Fibroblast of skin of right biceps (primary cell): ENCODE data around the gene THSD7B.
"Not testable (repeated sequence)": the region's sequence is repeated elsewhere in the genome, so short reads cannot be mapped to it uniquely, and the experiment has no call there.

Experiments
- DNase-seq: peaks from one replicate; pipeline ENCODE4 v3.0.0-alpha.2; 2013

Gene THSD7B

DNA sequence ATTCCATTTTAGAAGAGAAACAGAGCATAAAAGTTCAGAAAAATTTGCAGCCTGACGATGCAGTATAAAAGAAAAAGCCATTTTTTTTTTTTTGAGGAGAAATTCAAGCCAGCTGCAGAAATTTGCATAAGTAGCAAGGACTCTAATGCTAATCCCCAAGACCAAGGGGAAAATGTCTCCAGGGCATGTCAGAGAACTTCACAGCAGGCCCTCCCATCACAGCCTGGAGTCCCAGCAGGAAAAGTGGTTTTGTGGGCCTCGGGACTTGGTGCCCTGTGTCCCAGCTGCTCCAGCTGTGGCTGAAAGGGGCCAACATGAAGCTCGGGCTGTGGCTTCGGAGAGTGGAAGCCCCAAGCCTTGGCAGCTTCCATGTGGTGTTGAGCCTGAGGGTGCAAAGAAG is 873.6 kb downstream of the THSD7B start:
- DNase-seq = no peak

DNA sequence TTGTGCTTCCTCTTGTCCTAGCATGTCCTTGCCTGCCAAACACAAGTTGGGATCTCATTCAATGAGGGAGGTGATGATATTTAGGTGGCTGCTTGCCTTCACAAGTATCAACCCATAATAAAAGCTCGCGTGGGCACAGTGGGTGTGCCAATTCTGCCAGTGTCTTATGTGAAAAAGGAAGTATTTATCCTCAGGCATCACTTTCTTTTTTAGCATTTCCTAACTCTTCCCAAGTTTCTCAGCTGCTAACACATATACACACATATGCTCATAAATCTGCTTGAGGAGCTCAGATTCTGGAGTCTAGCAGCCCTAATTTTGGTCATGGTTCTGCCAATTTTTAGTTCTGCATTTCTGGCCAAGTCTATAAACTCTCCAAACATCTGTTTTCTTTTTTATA is 879.4 kb downstream of the THSD7B start:
- DNase-seq = no peak

DNA sequence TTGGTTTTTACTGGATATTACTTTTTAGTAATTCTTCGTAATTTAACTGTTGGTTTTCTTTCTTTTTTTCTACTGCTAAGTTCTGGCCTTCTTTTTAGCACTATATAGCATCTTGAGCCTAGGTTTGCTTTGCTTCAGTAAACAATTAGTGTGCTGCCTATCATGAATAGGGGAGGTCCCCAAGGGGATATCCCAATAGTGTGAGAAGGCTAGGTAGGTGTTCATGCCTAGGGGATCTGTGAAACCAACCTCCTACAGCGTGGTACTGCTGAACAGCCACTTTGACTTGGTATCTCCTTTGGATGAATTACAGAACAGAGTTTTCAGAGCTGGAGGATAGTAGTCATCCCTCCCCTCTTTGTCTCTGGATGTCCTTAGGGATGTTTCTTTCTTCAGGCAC is 888.7 kb downstream of the THSD7B start:
- DNase-seq = no peak

DNA sequence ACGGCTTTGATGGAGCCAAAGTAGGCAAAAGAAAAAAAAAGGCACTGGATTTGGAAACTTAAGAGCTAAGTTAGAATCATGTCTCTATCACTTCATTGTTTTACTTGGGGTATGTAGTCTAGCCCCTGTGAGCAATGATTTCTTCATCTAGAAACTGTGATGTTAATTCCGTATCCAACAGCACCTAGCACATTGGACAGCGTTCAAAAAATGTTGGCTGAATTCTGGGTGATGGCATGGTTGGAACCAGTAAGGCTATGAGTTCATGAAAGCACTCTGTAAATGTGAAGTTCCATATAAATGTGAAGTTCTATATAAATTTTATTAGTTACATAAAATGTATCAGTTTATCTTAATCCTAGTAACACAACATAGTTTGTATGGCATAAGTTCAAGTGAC is 890.5 kb downstream of the THSD7B start:
- DNase-seq = no peak

DNA sequence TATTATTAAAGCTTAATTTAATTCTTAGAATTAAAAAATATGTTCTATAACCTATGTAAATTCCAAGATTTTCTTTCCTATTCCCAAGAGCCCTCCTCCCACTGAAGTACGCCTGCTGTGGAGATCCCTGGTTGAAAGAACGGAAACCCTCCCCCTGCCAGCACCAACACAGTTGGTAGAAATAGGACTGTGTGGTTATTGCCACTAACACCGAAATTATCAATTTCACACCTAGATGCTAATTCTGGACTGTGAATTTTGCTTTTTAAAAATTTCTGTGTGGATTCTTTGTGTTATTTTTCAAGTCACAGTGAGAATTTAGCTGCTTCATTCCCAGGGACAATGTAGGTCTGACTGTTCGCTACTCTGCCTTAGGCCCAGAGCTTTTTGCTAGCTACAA is 893.1 kb downstream of the THSD7B start:
- no peak for DNase-seq

DNA sequence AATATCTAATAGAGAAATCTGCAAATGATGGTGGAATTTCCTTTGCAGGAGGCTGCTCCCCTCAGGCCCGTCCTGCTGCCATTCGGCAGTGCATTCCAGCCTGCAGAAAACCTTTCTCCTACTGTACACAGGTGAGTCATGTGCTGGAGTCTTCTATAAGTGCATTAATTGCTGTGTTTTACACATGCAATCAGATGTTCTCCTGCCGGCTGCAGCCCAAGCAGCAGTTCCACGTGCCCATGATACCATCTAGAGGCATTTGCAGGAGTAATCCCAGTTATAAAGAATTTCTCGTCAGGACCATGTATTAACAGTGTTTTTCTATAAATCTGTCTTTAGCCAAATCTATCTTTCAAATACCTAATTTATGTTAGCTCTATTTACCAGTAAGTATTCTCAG is 894.3 kb downstream of the THSD7B start:
- DNase-seq = no peak

DNA sequence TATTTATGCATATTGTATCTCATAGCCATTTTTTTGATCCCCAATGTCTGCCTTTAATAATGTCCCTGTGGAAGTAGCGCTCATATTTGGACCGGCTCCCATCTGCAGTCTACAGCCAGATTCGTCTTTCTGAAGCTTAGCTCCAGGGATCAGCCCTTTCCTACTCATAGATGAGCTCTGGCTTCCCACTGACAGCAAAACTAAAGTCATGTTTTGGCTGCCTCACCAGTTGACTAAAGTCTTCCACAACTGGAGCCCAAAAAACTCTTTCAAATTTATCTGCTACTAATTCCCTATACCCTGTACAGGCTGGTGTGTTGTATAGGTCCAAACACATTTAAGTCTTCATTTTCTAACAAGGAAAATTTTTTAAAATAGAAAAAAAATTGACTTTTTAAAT is 904.8 kb downstream of the THSD7B start:
- DNase-seq = no peak

DNA sequence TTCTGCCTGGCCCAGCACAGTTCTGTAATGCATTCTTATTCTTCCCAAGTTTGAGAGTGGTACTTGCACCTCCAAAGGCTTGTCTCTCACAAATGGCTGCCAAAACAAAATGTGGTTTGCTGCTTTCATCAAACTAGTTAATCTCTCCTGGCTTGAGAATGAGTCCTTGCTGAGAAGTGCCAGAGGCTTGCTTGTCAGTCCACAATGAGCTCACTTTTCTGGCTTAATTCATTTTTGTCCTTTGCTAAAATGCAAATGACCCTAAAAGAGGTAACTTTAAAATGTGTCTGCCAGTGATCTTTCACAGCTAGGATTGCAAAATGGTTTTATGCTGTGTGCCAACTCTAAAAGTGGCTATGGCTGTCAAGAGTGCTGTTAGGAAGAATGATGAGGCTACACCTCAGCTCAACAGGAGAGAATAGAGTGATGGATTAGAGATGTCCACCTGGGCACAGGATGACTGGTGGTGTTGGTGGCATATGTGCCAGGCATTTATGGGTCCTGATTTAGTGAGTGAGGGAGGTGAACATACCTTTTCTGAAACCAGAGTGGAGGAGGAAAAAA is 907.7 kb downstream of the THSD7B start:
- DNase-seq = no peak

DNA sequence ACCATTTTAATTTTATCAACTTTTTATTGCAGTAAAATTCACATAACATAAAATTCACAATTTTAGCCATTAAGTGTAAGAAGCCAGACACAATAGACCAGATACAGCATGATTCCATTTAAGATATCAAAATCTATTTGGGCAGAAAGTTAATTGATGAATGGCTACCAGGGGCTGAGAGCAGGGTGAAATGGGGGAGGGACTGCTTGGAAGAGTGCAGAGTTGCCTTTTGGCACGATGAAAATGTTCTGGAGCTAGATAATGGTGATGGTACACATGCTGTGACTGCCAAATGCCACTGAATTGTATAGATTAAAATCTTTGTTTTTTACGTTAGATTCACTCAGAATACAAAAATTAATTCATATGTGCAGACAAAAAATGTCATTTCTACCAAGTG is 909.6 kb downstream of the THSD7B start:
- no peak for DNase-seq

DNA sequence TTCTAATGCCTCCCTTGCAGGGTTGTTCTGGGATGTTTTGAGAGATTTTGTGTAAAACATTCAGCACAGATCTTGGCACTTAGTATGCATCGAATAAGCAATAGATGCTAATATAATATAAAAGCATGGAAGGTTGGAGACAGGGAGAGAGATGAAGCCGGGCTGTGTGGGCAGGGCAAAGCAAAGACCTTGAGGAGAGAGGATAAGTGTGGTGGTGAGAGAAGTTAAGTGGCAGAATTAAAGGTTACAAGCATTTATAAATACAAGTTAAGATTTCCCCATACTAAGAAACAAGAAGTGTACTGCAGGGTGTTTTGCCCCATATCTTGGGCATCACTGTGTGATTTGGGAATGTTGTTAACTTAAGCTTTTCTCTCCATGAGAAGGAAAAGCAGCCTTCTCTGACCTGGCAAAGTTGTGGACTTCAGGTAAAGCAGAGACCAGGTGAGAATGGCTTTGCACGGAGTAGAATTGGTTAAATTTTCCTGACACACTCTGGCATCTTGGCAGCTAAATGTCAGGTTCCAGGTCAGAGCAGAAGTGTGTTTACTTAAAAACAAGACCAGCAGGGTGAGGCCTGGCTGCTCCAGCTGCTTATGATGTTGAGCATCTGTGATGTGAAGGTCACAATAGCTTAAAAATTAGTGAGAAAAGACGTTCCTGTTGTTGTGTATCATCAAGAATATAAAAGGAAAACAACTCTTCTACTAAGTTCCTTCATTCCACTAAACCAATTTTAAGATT is 910.4 kb downstream of the THSD7B start:
- no peak for DNase-seq

DNA sequence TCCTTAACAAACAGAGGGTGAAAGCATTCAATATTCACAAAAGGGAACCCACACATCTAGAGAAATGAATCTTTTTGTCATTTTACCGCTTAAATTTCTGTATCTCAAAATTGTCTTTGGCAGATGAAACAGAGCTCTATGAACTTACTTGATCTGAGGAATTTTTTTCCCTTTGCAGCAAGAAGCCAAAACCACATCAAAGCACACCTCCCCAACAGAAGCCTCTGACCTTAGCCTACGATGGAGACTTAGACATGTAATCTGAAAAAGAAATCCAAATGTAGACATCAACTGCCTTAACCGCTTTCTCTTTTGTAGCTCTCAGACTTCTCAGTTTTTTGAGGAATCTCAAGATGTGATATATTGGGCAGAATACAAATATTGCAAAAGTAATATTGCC is 911.0 kb downstream of the THSD7B start:
- DNase-seq = no peak

DNA sequence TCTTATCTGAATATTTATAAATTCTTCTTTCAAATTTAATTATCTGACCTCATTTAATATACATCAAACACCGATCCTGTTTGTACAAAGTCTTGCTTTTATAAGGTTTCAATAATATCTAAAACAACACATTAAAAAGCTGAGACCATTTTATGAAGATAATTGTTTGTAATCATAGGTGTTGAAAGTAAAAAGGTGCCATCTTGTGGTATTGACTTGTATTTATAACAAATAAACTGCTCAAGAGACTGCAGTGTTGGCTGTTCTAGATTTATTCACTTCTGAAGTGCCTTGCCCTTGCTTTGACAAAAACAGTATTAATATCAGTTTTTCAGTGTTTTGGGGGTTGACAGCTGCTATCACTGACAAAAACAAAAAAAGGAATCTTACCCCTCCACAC is 912.1 kb downstream of the THSD7B start:
- DNase-seq = no peak

DNA sequence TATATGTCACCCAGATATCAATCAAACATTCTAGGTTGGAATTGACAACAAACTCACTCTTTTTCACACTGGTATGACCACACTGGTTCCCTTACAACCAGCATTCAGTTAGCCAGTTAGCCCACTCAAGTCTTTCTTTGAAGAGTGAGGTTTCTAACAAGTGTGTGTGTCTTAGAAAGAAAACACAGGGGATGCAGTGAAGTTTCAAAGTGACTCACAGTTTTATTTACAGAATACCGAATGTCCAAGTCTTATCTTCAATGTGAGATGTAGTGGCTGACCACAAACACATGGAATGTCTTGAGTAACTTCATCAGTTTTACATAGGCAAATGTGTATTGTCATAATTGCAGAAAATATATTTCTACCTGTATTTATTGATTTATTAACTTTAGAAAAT is 924.2 kb downstream of the THSD7B start:
- DNase-seq = no peak

DNA sequence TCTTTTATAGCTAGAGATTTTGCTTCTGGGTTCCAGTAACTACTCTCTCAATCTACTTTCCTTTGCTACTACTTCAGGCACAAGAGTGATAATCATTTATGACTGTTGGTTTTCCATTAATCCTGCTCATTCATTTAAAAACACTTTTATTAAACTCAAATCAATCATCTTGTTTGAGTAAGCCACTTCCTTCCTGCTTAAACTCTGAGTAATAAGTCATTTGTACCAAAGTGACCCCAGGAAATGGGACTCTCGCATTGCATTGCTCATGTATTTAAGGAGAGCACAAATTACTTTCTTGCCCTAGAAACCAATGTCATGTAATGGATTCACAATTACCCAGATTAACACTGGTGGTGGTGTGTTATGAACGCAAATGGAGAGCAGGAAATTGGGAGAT is 928.2 kb downstream of the THSD7B start:
- peak; percentile 15 for DNase-seq

DNA sequence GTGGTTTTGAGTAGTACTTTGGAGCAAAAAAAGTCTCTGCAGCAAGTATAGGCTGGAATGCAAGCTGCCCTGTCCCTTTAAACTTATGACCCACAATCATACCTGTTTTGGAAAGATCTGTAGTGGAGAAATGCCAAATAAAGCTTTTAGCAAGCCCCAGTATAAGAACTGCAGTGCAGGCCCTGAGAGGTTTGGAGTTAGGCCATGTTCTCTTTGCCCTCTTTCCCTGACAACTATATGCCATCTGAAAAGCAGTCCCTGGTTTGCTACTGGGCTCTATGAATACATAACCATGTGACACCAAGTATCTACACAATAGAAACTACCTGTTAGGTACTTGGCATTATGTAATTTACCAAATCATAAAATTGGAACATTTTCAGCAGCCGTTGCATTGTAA is 931.6 kb downstream of the THSD7B start:
- DNase-seq = no peak

DNA sequence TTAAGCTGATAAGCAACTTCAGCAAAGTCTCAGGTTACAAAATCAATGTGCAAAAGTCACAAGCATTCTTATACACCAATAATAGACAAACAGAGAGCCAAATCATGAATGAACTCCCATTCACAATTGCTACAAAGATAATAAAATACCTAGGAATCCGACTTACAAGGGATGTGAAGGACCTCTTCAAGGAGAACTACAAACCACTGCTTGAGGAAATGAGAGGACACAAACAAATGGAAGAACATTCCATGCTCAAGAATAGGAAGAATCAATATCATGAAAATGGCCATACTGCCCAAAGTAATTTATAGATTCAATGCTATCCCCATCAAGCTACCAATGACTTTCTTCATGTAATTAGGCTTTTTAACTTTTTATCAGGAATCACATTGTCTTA is 934.9 kb downstream of the THSD7B start:
- DNase-seq = not testable (repeated sequence)

DNA sequence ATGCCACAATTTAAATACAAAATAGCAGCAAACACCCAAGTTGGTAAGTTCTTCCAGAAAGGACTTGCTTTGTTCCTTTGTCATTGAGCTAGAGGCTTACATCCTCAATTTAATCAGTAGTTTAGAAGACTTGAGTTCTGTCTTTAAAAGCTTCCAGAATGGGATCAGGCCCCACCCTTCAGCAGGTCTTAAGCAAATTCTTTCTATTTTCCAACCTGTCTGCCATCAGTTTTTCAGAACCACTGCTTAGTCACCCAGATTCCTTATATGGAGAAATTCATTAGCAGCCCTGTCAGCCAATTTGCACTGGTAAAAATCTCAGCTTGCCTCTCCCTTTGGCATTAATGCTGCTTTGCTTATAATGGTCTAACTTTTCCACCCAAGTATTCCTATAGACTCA is 935.3 kb downstream of the THSD7B start:
- DNase-seq = peak; percentile 4

DNA sequence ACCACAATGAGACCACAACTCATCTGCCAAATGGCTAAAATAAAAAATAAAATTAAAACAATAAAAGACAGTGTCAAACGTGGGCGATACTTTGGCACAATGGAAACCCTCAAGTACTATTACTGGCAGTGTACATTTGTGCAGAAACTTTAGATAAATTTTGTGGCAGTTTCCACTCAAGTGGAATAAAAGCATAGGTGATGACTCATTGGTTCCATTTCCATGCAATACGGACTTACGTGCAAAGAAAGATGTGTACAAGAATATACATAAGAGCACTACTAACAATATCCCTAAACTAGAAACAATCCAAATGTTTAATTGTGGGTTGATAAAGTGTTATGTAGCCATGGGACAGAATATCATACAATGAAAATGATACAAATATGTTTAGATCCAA is 940.0 kb downstream of the THSD7B start:
- no peak for DNase-seq

DNA sequence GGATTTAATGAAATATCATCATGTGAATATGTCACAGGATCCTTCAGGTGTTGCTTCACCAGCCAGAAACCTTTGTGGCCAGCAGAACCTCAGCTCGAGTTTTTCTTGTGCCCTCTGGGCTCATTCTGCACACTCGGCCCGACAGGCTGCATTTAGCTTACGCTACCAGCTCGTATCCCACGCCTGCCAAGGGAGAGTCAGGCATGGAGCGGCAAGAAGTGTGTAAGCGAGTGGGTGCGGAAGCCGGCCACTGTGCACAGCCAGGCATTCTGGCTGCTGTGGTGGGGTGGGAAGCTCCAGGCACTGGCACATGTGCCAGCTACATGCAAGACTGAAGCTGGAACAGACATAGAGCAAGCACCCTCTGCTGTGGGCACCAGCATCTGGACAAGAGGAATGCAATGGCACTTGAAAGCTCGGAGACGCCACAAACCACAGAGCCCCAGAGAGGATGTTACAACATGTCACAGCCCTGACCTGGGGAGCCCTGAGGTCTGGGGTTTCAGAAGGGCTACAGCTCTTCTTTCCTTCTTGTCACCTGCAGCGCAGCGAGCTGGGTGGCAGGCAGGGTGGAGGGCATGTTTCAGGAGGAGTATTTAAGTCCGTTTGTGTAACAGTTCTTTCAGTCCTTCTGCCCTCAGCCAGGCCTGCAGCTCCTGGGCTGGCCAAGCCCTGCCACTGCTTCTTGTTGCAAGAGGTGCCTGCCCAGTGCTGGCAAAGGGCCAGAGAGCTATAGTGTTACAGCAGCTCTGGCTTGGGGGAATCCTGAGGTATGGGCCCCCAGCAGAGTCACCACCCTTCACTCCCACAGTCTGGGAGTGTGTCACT is 941.7 kb downstream of the THSD7B start:
- DNase-seq = no peak

DNA sequence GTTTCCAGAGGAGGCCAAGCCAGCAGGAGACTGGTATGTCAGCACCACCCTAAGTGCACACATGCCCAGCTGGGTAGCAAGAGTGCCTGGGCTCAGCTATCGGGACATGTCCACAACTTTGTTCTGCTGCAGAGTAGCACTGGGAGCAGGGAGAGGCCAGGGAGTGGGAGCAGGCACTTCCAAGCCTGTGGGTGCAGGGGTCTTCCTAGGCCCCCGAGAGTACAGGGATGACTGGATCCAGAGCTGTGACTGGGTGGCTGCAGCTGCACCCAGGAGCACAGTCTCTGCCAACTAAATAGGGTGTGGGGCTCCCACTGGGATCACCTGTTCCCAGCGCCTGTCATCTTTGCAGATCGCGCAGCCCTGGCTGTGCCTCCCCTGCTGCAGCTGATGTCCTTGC is 943.0 kb downstream of the THSD7B start:
- no peak for DNase-seq

DNA sequence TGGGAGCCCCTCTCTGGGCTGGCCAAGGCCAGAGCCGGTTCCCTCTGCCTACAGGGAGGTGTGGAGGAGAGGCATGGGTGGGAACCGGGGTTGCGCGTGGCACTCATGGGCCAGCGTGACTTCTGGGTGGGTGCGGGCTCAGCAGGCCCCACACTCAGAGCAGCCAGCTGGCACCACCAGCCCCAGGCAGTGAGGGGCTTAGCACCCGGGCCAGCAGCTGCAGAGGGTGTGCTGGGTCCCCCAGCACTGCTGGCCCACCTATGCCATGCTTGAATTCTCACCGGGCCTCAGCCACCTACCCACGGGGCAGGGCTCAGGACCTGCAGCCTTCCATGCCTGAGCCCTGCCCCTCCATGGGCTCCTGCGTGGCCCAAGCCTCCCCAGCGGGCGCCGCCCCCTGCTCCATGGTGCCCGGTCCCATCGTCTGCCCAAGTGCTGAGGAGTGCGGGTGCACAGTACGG is 950.4 kb downstream of the THSD7B start:
- DNase-seq = no peak

DNA sequence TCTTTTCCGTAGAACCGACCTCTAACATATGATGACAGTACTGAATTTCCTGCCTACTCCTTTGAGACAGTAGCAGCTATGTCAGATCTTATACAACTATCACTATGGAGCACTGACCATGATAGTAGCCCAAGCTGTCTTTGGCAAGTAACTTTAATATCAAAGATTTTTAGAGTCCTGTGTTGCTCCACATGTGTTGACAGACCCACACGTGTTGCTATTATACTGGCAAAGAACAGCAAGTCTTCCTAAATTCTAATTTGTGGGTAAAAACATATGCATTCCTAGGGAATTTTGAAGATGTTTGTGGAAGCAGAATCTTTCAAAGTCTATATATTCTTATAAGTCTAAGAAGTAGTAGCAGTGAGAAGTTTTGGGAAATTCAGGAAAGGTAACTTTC is 953.4 kb downstream of the THSD7B start:
- DNase-seq = no peak

DNA sequence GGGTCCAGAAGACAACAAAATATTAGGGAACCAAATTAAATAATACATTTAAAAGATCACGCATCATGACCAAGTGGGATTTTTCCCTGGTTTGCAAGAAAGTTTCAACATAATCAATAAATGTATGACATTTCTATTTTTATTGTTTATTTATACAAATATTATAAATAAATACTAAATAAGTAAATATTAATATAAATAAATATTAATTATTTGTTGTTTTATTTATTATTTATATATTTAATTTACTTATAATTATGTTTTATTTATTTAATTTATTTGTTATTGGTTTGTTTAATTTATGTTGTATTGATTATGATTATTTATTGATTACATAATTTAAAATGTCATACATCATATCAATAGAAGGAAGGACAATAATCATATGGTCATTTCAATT is 956.4 kb downstream of the THSD7B start:
- DNase-seq = no peak

DNA sequence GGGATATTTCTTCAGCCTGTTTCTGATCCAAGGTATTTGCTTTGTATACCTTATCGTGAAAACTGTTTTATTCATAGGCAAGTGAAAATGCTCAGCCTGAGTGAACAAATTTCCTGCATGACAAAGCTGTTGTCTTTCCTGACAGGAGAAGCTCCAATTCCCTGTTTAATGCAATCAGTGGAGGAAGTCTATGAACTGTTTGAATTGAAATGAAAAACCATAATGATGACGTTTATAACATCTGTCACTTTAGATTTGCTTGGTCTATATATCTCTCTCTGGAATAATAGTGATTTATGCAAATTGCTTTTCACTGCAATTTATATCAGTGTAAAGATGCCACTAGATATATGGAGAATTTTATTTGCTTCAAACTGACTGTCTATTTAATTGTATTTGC is 959.6 kb downstream of the THSD7B start:
- no peak for DNase-seq
